Activated CD4-positive, CD25-positive, alpha-beta regulatory T cell (primary cell): Measurements from ENCODE around the gene MAPKAP1.

Source experiments
- DNase-seq, 4 experiments: peaks; one replicate each; lab custom pipeline; 2025; lab: John Stamatoyannopoulos, UW

Gene MAPKAP1

DNA sequence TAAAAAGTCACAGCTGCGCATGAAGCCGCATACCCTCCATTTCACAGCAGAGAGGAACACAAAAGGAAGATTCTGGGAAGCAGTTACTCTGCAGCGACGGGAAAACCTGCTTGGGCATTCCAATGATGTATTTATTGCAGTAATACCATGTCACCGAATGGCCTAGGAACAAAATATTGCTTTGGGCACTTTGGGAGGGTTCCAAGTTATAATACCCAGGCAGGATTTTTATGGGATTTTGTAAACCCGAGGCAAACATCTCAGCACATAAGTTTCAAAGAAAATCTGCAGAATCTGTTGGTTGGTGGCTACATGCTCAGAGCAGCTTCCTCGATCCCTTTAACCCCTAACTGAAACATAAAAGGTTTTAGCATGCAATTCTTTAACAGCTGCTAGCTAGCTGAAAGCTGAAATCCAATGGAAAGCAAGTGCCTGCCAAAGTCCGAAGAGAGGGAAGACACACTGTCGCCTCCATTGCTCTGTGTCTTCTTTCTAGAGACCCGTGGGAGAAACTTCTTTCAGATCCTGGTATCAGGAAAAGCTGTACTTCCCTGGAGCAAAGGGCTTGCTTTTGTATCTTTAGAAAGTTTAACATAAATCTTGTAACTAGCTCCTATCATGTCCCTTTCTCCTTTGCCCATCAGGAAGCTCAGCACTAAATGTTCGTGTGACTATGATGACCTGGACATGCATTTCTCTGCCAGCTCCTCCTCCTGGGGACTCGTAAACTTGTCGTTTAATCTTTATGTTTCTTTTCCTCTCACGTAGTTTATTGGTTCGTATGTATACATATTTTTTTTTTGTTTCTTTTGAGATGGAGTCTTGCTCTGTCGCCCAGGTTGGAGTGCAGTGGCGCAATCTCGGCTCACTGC lies 195.0 kb downstream of the MAPKAP1 start:
- no peak for DNase-seq

DNA sequence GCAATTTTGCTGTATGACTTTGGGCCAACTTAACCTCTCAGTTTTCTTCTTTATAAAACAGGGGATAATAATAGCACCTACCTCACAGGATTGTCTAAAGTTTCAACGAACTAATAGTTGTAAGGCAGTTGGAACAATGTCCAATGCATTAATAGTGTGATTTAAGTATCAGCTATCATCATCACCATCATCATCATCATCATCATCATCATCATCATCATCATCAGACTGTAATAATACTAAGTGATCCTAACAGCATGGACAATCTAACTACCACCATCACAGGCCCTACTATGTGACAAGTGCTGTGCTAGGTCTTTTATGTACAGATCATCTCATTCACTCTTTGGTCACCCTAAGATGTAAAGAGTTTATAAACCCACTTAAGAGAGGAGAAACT lies 196.0 kb downstream of the MAPKAP1 start:
- no peak for DNase-seq

GRCh38 chr9:125509476-125509875 lies 197.5 kb downstream of the MAPKAP1 start:
- DNase-seq: no peak

- no peak for DNase-seq
These were observed 198.8 kb downstream of the MAPKAP1 start for GRCh38 chr9:125508249-125508648.

GRCh38 chr9:125507226-125507625 lies 199.8 kb downstream of the MAPKAP1 start:
- DNase-seq: no peak

- no peak for DNase-seq
These were observed 201.0 kb downstream of the MAPKAP1 start for GRCh38 chr9:125505988-125506438.

DNA sequence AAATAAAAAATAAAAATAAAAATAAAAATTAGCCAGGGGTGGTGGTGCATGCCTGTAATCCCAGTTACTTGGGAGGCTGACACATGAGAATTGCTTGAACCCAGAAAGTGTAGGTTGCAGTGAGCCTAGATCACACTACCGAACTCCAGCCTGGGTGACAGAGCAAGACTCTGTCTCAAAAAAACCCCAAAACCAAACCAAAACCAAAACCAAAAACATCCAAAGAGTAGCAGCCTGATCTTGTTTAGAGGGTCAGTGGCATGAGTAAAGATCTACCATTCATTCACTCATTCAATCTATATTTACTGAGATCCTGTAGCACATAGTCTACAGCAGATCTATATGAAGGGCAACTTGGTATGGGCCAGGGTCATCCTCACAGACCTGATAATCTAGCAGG lies 202.4 kb downstream of the MAPKAP1 start:
- no peak for DNase-seq

- DNase-seq: no peak
These were observed 209.1 kb downstream of the MAPKAP1 start for GRCh38 chr9:125497906-125498305.

DNA sequence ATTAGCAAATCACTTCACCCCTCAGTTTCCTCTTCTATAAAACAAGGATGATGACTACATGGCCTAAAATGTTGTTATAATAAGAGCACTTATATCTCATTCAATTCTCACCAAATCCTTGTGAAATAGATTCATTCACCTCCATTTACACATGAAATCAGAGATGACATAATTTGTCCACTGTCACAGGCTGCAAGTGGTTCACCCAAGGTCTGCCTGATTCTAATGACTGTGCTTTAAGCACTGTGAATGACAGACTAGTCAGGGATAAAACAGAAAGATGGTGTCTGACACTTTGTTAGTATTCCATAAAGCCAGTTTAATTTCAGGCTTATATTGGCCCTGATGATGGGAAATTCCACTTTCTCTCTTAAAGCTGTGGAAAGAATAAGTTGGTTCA lies 209.5 kb downstream of the MAPKAP1 start:
- DNase-seq: no peak

- no peak for DNase-seq
These were observed 210.6 kb downstream of the MAPKAP1 start for GRCh38 chr9:125496313-125496834.

GRCh38 chr9:125495172-125496119 lies 211.6 kb downstream of the MAPKAP1 start:
- DNase-seq: no peak

DNA sequence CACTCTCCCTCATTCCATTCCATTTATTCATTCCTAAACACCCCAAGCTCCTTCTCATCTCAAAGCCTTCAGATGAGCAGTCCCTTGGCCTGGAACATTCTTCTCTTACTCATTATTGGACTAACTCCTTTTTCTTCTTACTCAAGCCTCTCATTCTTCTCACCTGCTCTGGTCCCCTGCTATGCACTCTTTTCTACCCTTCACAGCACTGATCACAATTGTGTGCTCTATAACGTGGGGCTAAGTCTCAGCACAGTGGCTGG lies 212.4 kb downstream of the MAPKAP1 start:
- DNase-seq: no peak

DNA sequence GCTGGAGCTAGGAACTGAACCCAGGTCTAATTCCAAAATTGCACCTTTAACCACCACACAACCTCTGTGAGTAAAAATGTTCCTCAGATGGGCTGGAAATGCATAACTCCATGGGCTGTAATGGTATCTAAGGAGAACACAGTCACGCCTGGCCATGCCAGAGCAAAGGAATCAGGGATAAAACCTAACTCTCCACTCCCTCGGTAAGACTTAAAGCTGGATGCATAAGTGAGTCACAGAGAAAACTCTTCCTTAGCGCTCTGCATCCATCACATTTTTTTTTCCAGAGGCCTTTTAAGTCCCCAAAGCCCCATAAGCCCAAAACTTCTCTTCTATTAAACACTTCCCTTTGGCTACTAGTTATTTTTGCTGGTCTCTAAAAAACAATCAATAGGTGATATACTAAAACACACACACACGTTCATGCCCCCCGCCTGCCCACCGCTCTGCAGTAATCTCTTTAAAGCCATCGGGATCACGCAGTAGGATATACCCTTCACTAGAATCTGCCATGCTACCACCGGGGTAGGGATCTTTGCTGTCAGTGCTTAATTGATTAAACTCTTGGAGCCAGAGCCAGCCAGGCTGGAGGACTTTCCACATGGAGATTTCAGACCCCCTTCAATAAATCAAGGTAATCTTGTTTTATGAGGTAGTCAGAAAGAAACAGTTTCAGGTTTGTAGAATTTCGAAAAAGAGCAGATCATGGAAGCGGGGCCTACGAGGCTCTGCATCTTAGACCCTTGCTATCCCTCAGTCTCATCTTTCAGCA lies 212.9 kb downstream of the MAPKAP1 start:
- DNase-seq: no peak

DNA sequence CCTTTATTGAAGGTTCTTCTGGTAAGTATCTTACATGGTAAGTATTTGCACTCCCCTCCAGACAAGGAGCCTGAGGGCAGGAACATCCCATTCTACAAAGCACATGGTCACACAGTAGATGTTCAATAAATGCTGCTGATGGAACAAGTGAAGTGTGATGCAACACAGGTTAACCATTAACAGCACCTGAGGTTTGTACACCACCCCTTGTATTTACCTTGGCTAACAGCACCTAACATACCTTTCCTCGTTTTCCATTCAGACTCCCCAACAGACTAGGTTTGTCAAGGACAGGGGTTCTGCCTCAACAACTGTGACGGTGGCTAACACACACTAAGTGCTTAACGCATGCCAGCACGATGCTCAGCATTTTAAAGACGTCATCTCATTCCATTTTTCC lies 213.6 kb downstream of the MAPKAP1 start:
- DNase-seq: no peak

- DNase-seq: no peak
These were observed 214.3 kb downstream of the MAPKAP1 start for GRCh38 chr9:125492719-125493118.

GRCh38 chr9:125487842-125488241 lies 219.2 kb downstream of the MAPKAP1 start:
- no peak for DNase-seq

DNA sequence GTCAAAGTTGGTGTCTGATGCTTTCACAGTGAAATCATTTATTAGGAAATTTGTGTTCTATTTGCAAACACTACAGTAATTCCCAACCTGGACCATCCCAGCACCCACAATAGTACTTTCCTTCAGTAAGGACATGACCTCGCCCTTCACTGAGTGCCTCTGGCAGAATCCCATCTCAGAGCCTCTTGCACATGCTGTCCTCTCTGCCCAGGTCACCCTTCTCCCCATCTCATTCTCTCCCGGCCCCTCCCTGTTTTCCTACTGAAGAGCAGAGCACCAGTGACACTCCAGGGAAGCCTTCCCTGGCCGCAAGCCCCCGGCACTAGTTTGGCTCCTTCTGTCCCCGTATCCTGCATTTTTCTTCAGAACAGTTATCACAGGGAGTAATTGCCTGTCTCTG lies 220.4 kb downstream of the MAPKAP1 start:
- no peak for DNase-seq

DNA sequence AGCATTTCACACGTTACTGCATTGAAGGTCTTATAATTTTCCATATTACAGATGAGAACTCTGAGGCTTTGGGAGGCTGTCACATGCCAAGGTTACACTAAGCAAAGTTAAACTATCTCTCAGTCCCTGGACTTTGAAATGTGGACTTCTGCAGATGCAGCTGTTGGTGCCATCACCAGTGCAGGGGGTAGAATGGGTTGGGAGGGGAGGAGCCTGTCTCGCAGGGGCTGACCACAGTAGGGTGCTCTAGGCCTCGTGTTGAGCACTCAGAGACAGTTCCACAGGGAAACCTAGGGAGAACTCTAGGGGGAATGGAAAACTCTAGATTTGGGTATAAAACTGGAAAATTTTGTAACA lies 220.9 kb downstream of the MAPKAP1 start:
- no peak for DNase-seq

DNA sequence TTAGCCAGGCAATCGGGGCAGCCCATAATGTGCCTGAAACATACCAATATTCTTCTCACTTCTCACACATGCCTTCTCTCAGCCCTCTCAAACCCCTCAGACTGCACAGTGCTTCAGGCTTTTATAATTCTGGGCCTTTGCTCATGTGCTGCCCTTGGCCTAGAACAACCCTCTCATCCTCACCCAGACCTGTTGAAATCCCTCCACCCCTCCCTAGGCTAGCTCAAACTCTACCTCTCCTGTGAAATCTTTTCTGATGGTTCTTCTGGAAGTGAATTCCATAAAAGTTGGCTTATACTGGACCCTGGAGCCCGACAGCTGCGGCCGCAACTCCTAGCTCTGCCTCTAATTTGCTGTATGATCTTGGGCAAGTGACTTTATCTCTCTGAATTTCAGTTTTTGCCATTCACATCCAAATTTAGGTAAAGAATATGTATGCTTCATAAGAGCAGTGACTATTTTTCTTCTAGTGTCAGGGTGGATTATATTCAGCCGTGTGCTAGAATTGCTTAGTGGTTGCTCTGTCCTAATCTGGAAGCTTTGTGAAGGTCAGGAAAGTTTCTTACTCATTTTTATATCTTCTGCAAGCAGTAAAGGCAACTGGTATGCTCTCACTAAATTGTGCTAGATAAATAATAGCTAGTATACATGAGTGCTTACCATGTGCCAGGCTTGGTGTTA lies 221.4 kb downstream of the MAPKAP1 start:
- no peak for DNase-seq

- no peak for DNase-seq
These were observed 222.4 kb downstream of the MAPKAP1 start for GRCh38 chr9:125484350-125485282.
